ENCODE measurements around the gene GPR162. TPM values are rescaled to one million over a fixed set of nuclear protein-coding genes. Genes with fewer than 3 reads are reported as not detected.

The GPR162 gene
- total and polyA plus RNA-seq, 11 donors = 1.8 to 7.7 (median 3.0) TPM

DNA sequence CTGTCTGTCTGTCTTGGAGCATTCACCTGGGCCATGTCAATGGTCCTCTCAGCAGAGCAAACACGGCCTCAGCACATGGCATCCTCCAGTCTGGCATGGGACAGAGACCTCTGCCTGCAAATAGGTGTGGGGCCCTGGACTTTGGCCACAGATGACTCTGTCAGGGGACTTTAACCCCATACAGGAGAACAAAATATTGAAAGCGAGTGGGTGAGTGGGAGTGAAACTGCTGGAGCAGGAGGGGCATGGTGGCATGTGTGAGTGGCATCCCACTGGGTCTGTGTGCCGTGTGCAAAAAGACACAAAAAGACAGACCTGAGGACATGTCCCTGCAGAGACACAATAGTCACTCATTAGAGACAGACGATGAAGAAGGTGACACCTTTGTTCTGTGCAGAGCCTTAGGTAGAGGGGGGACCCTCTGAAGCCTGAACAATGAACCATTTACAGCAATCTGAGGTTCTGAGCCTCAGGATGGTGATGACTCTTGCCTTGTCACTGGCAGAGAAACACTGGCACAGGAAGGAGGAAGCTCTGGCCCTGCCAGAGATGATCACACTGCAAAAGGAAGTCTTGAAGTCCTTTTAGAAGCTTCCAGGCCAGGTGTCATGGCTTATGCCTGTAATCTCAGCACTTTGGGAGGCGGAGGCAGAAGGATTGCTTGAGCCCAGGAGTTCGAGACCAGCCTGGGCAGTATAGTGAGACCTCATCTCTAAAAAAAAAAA lies 41.8 kb upstream of the GPR162 start:
- Histone ChIP-seq H3K27me3 (peaks cover 0 to 11% (median 0%) of the 10 kb centered on the region in 9 donors), H3K36me3 (no peaks in the 10 kb centered on the region), H3K4me1 (peaks cover 0 to 21% (median 14%) of the 10 kb centered on the region in 12 donors), H3K9me3 (no peaks in the 10 kb centered on the region), H3K27ac (peak overlapping the region in 1 of 12 donors; percentile 75), H3K4me3 (no peak overlapping the region)
- no peak for ATAC-seq
- no peak for TF ChIP-seq CTCF (IDR thresholded peaks at IDR 0.05)
- TF ChIP-seq POLR2A (IDR thresholded peaks at IDR 0.05) = no peak
- DNase-seq = no peak
- intact Hi-C loops (cut with DNase I) = loop anchor here (1.0 to 10.0 kb wide), 13 partner anchors 25 to 165 kb away; partner anchors contain the start of genes MLF2 (in 5 of the 10), GPR162 (in 1 of the 10) and P3H3 (in 1 of the 10)
- 89 to 96% (median 91%) methylated on average over 6 of the region's 6 CpGs for WGBS, 4 donors

DNA sequence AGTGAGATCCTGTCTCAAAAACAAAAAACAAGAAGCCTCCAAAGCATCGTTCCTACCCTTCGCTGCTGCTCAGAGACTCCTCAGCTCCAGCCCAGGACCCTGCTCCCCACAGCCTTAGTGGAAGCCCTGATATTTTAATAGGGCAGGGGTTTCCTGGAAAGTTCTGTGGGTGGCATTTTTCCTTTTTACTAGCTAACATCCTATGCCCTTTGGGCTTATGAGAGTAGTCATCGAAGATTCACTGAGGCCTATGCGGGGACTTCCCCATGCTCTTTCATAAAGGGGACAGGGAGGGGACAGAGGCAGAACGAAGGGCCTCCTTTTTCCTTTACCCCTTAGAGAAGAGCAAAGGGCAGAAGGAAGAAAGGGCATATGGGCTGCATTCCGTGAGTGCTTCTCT lies 41.0 kb upstream of the GPR162 start:
- Histone ChIP-seq H3K9me3 (no peaks in the 10 kb centered on the region), H3K27ac (no peak overlapping the region), H3K27me3 (peaks cover 0 to 4% (median 0%) of the 10 kb centered on the region in 9 donors), H3K4me3 (no peak overlapping the region), H3K4me1 (peaks cover 0 to 25% (median 15%) of the 10 kb centered on the region in 12 donors), H3K36me3 (no peaks in the 10 kb centered on the region)
- no peak for TF ChIP-seq CTCF (IDR thresholded peaks at IDR 0.05)
- no peak for TF ChIP-seq POLR2A (IDR thresholded peaks at IDR 0.05)
- no peak for ATAC-seq
- no peak for DNase-seq
- 81 to 89% (median 84%) methylated on average over 6 of the region's 6 CpGs for WGBS, 4 donors
- intact Hi-C loops (cut with DNase I) = no loop called here

- intact Hi-C loops (cut with DNase I) = no loop called here
- Histone ChIP-seq H3K9me3 (no peaks in the 10 kb centered on the region), H3K4me1 (peaks cover 0 to 35% (median 16%) of the 10 kb centered on the region in 12 donors), H3K27me3 (peaks cover 0 to 4% (median 0%) of the 10 kb centered on the region in 9 donors), H3K36me3 (no peaks in the 10 kb centered on the region), H3K27ac (no peak overlapping the region), H3K4me3 (no peak overlapping the region)
- WGBS, 4 donors = 63 to 81% (median 73%) methylated on average over 6 of the region's 6 CpGs
- DNase-seq (peak in 1 of 5 donors; percentile 12), ATAC-seq (no peak)
- TF ChIP-seq CTCF (IDR thresholded peaks at IDR 0.05) (no peak), POLR2A (IDR thresholded peaks at IDR 0.05) (no peak)
Measured at GRCh38 chr12:6782119-6782518, 39.5 kb upstream of the GPR162 start.

- WGBS, 4 donors = 45 to 75% (median 66%) methylated on average over 2 to 10 of the region's 10 CpGs
- intact Hi-C loops (cut with DNase I) = no loop called here
- H3K36me3 ChIP-seq = no peaks in the 10 kb centered on the region
- no peaks in the 10 kb centered on the region for H3K9me3 ChIP-seq
- H3K27me3 ChIP-seq = no peaks in the 10 kb centered on the region
- no peak for DNase-seq
- H3K4me3 ChIP-seq = no peak overlapping the region
- no peak for ATAC-seq
- no peak overlapping the region for H3K27ac ChIP-seq
- H3K4me1 ChIP-seq = peaks cover 0 to 38% (median 13%) of the 10 kb centered on the region in 12 donors
- no peak for TF ChIP-seq CTCF (IDR thresholded peaks at IDR 0.05)
- no peak for TF ChIP-seq POLR2A (IDR thresholded peaks at IDR 0.05)
Measured at GRCh38 chr12:6782850-6783566, 38.6 kb upstream of the GPR162 start.

All from heart left ventricle (tissue), 16 donors.